HG03025 (cell line): Measurements from ENCODE around the gene GNG3.

ENCODE experiments used
- ATAC-seq: cut with Tn5 transposase; IDR thresholded peaks from one replicate; pipeline ENCODE4 v1.9.1; 2021; ENCODE audit warnings: mild to moderate bottlenecking, moderate library complexity; ENCODE audit not compliant: unreplicated experiment, low FRiP score

Gene GNG3

DNA sequence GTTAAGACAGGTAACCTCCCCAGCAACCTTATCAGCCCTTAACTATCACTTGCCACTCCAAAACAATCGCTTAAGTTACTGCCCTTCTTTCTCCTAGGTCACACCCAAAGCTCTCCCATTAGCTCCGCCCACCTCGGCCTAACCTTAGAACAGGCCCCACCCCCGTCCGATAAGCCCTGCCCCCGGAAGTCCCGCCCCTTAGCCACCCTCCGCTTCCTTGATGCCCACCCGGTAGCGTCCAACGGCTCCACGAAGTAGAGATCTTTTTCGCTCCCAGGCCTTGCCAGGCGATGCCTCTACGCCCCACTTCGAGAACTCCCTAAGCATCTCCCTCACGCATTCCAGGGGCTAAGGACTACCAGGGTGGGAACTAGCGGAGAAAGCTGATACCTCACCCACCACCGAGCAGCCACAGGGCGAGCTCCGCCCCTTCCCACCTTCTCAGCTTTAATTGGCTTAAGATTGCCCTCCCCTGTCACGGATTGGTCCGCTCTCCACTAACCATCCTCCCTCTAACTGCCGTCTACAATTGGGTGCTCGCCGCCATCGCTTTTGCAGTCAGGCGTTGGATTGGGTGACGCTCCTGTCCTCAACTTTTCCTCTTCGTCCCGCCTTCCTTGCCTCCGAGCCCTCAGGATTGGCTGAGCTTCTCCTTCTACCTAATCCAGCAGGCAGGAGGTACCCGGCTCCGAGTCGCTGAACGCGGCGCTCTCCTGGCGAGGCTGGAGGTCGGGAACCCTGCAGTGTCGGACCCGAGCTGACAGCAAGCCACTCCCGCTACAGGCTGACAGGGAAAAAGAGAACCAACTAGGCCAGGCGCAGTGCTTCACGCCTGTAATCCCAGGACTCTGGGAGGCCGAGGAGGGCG lies 46.5 kb downstream of the GNG3 start, which contains the start of gene ZBTB3:
TSS of gene ZBTB3 (minus strand) at position 425 of the 868 bp plus-strand sequence. CDS start 496 bp downstream, outside the sequence.
- peak; percentile 84 for ATAC-seq

DNA sequence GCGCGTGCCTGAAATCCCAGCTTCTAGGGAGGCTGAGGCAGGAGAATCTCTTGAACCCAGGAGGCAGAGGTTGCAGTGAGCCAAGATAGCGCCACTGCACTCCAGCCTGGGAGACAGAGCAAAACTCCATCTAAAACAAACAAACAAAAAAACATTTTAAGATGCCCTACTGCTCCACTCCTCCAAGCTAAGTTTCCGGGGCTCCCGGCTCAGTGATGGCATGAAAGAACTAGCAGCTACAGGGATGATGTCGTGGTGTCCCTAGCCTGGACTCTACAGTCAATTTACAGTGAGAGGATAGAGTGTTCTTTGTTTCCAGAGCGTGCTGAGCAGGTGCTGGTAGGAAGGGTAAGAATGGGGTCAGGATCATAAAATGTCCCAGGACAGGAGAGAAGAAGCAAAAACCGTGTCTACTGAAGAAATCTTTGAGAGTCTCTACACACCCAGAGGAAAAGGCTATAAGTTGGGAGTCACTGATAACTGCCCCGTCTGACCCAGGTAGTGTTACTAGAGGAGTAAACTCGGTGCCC lies 47.7 kb downstream of the GNG3 start:
- ATAC-seq: no peak

DNA sequence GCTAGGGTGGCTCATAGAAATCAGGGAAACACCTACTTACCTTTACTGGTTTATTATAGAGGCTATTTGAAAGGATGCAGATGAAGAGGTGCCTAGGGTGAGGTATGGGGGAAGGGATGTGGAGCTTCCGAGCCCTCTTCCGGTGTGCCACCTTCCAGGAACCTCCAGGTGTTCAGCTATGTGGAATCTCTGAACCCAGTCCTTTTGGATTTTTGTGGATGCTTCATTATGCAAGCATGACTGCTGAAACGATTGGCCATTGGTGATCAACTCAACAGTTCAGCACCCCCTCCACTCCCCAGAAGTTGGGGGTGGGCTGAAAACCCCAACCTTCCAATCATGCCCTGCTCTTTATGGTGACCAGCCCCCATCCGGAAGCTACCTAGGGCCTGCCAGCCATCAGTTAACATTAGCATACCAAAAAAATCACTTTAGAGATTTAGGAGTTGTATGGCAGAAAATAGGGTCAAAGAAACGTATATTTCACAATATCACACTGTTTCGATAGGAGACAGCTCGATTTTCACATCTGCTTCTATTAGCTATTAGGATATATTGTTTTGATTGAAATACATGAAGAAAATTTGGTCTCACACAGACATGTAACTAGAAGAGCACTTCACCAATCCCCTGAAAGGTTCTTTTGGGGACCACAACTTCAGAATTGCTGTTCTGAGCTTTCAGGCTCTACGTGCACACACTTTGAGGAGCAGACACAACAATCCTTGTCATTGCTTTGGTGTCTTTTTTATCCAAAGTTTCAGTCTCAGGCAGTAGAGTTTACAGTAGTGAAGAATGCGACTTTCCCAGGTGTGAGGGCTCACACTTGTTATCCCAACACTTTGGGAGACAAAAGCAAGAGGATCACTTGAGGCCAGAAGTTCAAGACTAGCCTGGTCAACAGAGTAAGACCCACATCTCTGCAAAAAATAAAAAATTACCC lies 50.6 kb downstream of the GNG3 start:
- ATAC-seq: no peak
